Thoracic aorta (tissue), 2 donors: Measurements from ENCODE around the gene MUC22. TPM values are rescaled to one million over a fixed set of nuclear protein-coding genes. Genes with fewer than 3 reads are reported as not detected.

Source experiments
- ATAC-seq: fragments of 150-250 bp; one replicate; pipeline ENCODE4 v1.8.0; 2017; ENCODE audit warnings: low read depth; ENCODE audit not compliant: insufficient number of reproducible peaks, low FRiP score
- DNase-seq: peaks from one replicate; pipeline ENCODE4 v3.0.0-alpha.2; 2020; ENCODE audit warnings: low spot score
- H3K27ac ChIP-seq, 2 donors: fragments of 200-600 bp; sonication (generic); 1 replicate in 1 of 2; 2 replicates in 1 of 2; pipeline ENCODE4 v1.5.1; 2016; ENCODE audit warnings: mild to moderate bottlenecking in 2 of 2, moderate library complexity in 2 of 2
- H3K27me3 ChIP-seq: fragments of 200-600 bp; sonication (generic); replicated peaks from 2 replicates; pipeline ENCODE4 v1.6.0; 2016; ENCODE audit warnings: mild to moderate bottlenecking; ENCODE audit not compliant: insufficient read depth
- H3K36me3 ChIP-seq: fragments of 200-600 bp; sonication (generic); one replicate; pipeline ENCODE4 v1.5.1; 2016
- H3K4me1 ChIP-seq, 2 donors: fragments of 200-600 bp; sonication (generic); 1 replicate in 1 of 2; 2 replicates in 1 of 2; pipeline versions ENCODE4 v1.5.1 to v1.6.0; 2016; ENCODE audit warnings: low read depth in 2 of 2, mild to moderate bottlenecking in 1 of 2; ENCODE audit not compliant: control insufficient read depth in 1 of 2
- H3K4me3 ChIP-seq: fragments of 200-600 bp; sonication (generic); 2 replicates; pipeline ENCODE4 v1.5.1; 2016; ENCODE audit warnings: mild to moderate bottlenecking
- H3K9me3 ChIP-seq: fragments of 200-600 bp; sonication (generic); 2 replicates; pipeline ENCODE4 v1.5.1; 2016
- total RNA-seq, 2 donors: library from RNA; depleted of rRNA; stranded (reverse); fragments of >200 nt; gene quantifications; one replicate each; pipeline versions ENCODE4 v1.1.0 to v1.2.3, GENCODE V29; 2016
- TF ChIP-seq, protein P1 (sequence below): fragments of 200-600 bp; sonication (generic); IDR thresholded peaks from one replicate; pipeline ENCODE4 v1.5.1; 2019; ENCODE audit warnings: antibody characterized with exemption

MUC22 gene
- total RNA-seq, 2 donors from 2014 or later = not detected

DNA sequence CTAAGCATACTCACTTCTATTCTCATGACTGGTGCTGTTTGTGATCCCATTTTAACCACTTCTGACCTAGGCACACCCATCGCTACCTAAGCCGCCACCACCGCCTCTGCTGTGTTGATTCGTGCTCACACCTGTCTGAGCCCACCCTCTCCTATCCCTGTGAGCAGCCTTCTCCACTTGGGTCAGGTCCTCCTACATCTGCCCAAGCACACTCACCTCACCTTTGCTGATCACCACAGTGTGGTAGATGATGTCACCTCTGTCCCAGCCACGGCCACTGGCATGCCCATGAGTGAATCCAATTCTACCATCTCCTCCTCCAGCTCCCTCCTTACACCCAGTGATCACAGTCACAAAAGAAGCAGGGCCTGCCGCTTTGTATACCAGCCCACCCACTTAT is 20.8 kb downstream of the MUC22 start:
- H3K27ac ChIP-seq = no peak overlapping the region
- H3K4me1 ChIP-seq = no peaks in the 10 kb centered on the region
- H3K27me3 ChIP-seq = no peaks in the 10 kb centered on the region
- TF ChIP-seq, protein P1, sequence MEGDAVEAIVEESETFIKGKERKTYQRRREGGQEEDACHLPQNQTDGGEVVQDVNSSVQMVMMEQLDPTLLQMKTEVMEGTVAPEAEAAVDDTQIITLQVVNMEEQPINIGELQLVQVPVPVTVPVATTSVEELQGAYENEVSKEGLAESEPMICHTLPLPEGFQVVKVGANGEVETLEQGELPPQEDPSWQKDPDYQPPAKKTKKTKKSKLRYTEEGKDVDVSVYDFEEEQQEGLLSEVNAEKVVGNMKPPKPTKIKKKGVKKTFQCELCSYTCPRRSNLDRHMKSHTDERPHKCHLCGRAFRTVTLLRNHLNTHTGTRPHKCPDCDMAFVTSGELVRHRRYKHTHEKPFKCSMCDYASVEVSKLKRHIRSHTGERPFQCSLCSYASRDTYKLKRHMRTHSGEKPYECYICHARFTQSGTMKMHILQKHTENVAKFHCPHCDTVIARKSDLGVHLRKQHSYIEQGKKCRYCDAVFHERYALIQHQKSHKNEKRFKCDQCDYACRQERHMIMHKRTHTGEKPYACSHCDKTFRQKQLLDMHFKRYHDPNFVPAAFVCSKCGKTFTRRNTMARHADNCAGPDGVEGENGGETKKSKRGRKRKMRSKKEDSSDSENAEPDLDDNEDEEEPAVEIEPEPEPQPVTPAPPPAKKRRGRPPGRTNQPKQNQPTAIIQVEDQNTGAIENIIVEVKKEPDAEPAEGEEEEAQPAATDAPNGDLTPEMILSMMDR = no peak
- no peaks in the 10 kb centered on the region for H3K36me3 ChIP-seq
- H3K4me3 ChIP-seq = no peak overlapping the region
- H3K9me3 ChIP-seq = no peaks in the 10 kb centered on the region
- DNase-seq = no peak
- no peak for ATAC-seq

DNA sequence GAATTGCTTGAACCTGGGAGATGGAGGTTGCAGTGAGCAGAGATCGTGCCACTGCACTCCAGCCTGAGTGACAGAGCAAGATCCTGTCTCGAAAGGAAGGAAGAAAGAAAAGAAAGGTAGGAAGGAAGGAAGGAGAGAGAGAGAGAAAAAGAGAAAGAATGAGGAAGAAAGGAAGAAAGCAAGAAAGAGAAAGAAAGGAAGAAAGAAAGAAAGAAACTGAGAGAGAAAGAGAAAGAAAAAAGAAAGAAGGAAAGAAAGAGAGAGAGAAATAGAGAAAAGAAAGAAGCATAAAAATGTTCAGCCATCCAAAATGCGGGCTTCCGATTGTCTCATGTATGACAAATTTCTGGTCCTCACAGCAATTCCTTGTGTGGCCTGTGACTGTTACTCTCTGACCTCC is 22.8 kb downstream of the MUC22 start:
- no peak overlapping the region for H3K4me3 ChIP-seq
- DNase-seq (no peak), ATAC-seq (no peak)
- no peaks in the 10 kb centered on the region for H3K9me3 ChIP-seq
- H3K27ac ChIP-seq = no peak overlapping the region
- no peaks in the 10 kb centered on the region for H3K4me1 ChIP-seq
- no peaks in the 10 kb centered on the region for H3K36me3 ChIP-seq
- TF ChIP-seq, protein P1 = no peak
- H3K27me3 ChIP-seq = no peaks in the 10 kb centered on the region

DNA sequence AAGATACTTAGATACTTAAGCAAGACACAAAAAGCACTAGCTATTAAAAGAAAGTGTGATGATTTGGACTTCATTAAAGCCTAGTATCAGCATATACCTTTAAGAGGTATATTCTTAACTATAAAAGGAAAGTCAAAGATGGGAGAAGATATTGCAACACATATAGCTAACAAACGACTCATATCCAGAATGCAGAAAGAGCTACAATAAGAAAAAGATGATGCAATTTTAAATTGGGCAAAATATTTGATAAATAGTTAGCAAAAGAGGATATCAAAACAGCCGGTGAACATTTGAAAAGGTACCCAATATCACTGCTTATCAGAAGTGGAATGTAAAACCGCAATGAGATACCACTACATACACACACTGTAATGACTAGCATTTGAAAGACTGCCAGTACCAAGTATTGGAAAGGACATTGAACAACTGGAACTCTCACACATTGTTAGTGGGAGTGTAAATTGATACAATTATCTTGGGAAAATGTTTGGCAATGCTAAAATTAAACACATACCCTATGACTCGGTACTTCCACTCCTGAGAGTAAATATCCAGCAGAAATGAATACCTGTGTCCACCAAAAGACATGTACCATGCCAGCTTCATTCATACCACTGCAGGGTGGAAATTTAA is 25.7 kb downstream of the MUC22 start:
- Histone ChIP-seq H3K4me1 (no peaks in the 10 kb centered on the region), H3K9me3 (no peaks in the 10 kb centered on the region), H3K27me3 (no peaks in the 10 kb centered on the region), H3K36me3 (no peaks in the 10 kb centered on the region), H3K27ac (no peak overlapping the region), H3K4me3 (no peak overlapping the region)
- ATAC-seq = no peak
- DNase-seq = no peak
- TF ChIP-seq, protein P1 = no peak

DNA sequence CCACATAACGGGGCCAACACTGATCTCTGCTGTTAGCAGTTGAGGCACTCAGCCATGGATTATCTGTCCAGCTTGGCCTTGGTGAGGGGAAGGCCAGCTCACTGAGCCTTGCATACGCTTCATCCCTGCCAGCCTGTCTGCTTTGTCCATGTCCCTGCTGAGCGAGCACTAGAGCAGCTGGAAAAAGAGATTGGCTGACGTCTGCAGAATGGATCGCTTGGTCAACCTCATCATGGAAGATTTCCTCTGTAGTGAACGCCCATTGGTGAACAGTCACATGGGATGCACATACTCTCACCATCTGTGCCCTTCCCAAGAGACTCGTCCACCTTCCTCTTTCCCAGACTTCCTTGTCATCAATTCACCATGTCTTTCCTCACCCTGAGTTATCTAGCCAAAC is 26.9 kb downstream of the MUC22 start:
- Histone ChIP-seq H3K4me1 (no peaks in the 10 kb centered on the region), H3K9me3 (no peaks in the 10 kb centered on the region), H3K4me3 (no peak overlapping the region), H3K27me3 (no peaks in the 10 kb centered on the region), H3K36me3 (no peaks in the 10 kb centered on the region), H3K27ac (no peak overlapping the region)
- DNase-seq (no peak), ATAC-seq (no peak)
- TF ChIP-seq, protein P1 = no peak

DNA sequence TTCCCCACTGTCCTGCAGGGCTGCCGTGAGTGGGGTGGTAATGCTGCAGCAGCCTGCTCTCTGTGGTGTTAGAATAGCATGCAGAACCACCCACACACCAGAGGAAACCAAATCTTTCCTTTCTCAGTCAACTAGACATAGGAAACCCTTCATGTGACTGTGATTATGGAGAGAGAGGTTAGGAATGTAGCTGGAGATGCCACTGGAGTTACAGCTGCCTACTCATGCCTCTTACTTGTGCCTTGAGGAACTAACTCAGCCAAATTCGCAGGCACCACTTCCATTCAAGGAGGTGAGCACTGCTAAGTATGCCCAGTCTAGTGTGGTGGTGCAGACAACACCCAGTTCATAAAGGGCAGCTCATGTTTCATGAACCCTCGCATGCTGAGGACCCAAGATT is 27.4 kb downstream of the MUC22 start:
- ATAC-seq (no peak), DNase-seq (no peak)
- Histone ChIP-seq H3K27me3 (no peaks in the 10 kb centered on the region), H3K36me3 (no peaks in the 10 kb centered on the region), H3K4me1 (no peaks in the 10 kb centered on the region), H3K27ac (no peak overlapping the region), H3K9me3 (no peaks in the 10 kb centered on the region), H3K4me3 (no peak overlapping the region)
- TF ChIP-seq, protein P1 = no peak
